PFSK-1 (cell line): ENCODE measurements around the gene VPS52. TPM values are rescaled to one million over a fixed set of nuclear protein-coding genes. Genes with fewer than 3 reads are reported as not detected.

ENCODE experiments used
- FOXP2 ChIP-seq: optimal IDR thresholded peaks from 2 replicates; pipeline ENCODE3; 2011; ENCODE audit warnings: borderline replicate concordance, control low read depth, inconsistent platforms; ENCODE audit not compliant: insufficient read depth; ENCODE audit errors: extremely low read length, extremely low read depth
- POLR2AphosphoS5 ChIP-seq: IDR thresholded peaks from 2 replicates; pipeline ENCODE4 v1.6.1; 2012; ENCODE audit warnings: low read depth, mild to moderate bottlenecking, control low read depth, low read length, moderate library complexity
- REST ChIP-seq, 2 experiments: IDR thresholded peaks; 2 replicates each; pipeline versions ENCODE4 v1.6.1 to v1.8.0; 2011 to 2012; ENCODE audit warnings: low read depth in 2 of 2, low read length in 2 of 2, control low read depth in 1 of 2, inconsistent platforms in 1 of 2, mild to moderate bottlenecking in 1 of 2, moderate library complexity in 1 of 2; ENCODE audit not compliant: insufficient read depth in 1 of 2
- SIN3A ChIP-seq: IDR thresholded peaks from 2 replicates; pipeline ENCODE4 v1.6.1; 2012; ENCODE audit warnings: mild to moderate bottlenecking, low read length, moderate library complexity, borderline replicate concordance; ENCODE audit not compliant: insufficient read depth
- TAF1 ChIP-seq: IDR thresholded peaks from 2 replicates; pipeline ENCODE4 v1.6.1; 2012; ENCODE audit warnings: low read length, control low read depth, borderline replicate concordance; ENCODE audit not compliant: insufficient read depth
- polyA plus RNA-seq: library from polyadenylated mRNA; unstranded; fragments of >200 nt; gene quantifications from one replicate; pipeline ENCODE4 v1.2.1, GENCODE V29; 2012; ENCODE audit warnings: low read depth, missing spikeins; ENCODE audit not compliant: insufficient read length

VPS52 gene
- polyA plus RNA-seq: 41.8 TPM

- TF ChIP-seq REST (IDR thresholded peaks at IDR 0.05; ENCODE audit: insufficient read depth in 1 of 2, low read depth in 2 of 2, low read length in 2 of 2): peak; percentile 61 to 79
- peak; percentile 100 for TF ChIP-seq POLR2AphosphoS5
- peak; percentile 99 for TF ChIP-seq TAF1
- no peak for TF ChIP-seq SIN3A
- TF ChIP-seq FOXP2: no peak
Observed at GRCh38 chr6:33271468-33272274, at the start of gene VPS52, which contains the start of gene RPS18. Gene VPS52 (minus strand): TSS chr6:33271876. CDS start chr6:33271675, 201 bp downstream. Gene RPS18 (plus strand): TSS chr6:33272075. CDS start chr6:33272120, 45 bp downstream.

- TF ChIP-seq TAF1 (no peak), FOXP2 (no peak), POLR2AphosphoS5 (no peak), REST (IDR thresholded peaks at IDR 0.05; ENCODE audit: insufficient read depth in 1 of 2, low read depth in 2 of 2, low read length in 2 of 2) (no peak), SIN3A (no peak)
Observed at GRCh38 chr6:33321227-33321626, 49.6 kb upstream of the VPS52 start.

GRCh38 chr6:33320315-33321181 lies 48.9 kb upstream of the VPS52 start:
- no peak for TF ChIP-seq SIN3A
- no peak for TF ChIP-seq FOXP2
- no peak for TF ChIP-seq REST (IDR thresholded peaks at IDR 0.05; ENCODE audit: insufficient read depth in 1 of 2, low read depth in 2 of 2, low read length in 2 of 2)
- no peak for TF ChIP-seq POLR2AphosphoS5
- TF ChIP-seq TAF1: no peak

GRCh38 chr6:33319939-33320314 lies 48.3 kb upstream of the VPS52 start:
- TF ChIP-seq POLR2AphosphoS5 (no peak), FOXP2 (no peak), REST (IDR thresholded peaks at IDR 0.05; ENCODE audit: insufficient read depth in 1 of 2, low read depth in 2 of 2, low read length in 2 of 2) (no peak), TAF1 (no peak), SIN3A (no peak)
